Erythroblast (primary cell): ENCODE results near the gene ZNF121.
"Not testable (repeated sequence)": the region's sequence is repeated elsewhere in the genome, so short reads cannot be mapped to it uniquely, and the experiment has no call there.

Source experiments
- DNase-seq, 2 experiments: peaks; one replicate each; lab custom pipeline; 2025; lab: John Stamatoyannopoulos, UW
- GATA1 ChIP-seq: IDR thresholded peaks from 2 replicates; pipeline ENCODE4 v1.6.1; 2011; ENCODE audit warnings: low read depth, mild to moderate bottlenecking, control low read depth, low read length, moderate library complexity
- POLR2A ChIP-seq: IDR thresholded peaks from 2 replicates; pipeline ENCODE4 v1.6.1; 2011; ENCODE audit warnings: mild to moderate bottlenecking, low read length

ZNF121 gene

GRCh38 chr19:9565900-9566705, 18.2 kb downstream of the ZNF121 start:
- peak; percentile 35 to 59 for DNase-seq
- TF ChIP-seq GATA1 (no peak), POLR2A (no peak)

DNA sequence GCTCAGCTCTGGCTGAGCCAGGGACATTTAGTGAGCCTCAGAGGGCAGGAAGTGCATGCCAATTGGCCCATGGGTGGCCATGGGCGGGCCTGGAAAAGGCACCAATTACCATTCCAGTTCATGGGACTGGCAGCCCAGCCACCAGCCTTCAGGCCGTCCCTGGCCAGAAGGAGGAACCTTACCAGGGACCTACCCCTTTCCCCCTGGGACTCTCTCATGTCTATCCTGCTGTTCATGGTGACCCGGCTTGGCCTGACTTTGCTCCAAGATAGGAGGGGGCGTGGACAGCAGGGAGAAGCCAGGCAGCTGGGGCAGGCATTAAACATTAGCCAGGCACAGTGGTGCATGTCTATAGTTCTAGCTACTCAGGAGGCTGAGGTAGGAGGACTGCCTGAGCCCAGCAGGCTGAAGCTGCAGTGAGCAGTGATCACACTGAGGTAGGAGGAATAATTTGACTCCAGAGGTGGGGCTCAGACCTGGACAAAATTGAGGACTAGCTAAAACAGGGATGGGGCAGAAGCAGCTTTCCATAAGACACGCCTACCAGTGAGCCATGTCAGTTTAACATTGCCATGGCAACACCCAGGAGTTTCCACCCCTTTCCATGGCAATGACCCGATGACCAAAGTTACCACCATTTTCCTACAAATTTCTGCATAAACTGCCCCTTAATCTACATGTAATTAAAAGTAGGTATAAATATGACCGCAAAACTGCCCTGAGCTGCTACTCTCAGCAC, 31.6 kb downstream of the ZNF121 start:
- TF ChIP-seq POLR2A = no peak
- no peak for TF ChIP-seq GATA1
- DNase-seq = no peak

DNA sequence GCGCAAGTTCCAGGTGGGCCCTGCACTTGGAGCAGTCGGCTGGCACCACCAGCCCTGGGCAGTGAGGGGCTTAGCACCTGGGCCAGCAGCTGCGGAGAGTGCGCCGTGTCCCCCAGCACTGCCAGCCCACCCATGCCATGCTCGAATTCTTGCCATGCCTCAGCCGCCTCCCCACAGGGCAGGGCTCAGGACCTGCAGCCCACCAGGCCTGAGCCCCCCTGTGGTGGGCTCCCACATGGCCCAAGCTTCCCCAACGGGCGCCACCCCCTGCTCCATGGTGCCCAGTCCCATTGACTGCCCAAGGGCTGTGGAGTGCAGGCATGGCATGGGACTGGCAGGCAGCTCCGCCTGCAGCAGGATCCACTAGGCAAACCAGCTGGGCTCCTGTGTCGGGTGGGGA, 36.4 kb downstream of the ZNF121 start:
- no peak for TF ChIP-seq GATA1
- TF ChIP-seq POLR2A = no peak

DNA sequence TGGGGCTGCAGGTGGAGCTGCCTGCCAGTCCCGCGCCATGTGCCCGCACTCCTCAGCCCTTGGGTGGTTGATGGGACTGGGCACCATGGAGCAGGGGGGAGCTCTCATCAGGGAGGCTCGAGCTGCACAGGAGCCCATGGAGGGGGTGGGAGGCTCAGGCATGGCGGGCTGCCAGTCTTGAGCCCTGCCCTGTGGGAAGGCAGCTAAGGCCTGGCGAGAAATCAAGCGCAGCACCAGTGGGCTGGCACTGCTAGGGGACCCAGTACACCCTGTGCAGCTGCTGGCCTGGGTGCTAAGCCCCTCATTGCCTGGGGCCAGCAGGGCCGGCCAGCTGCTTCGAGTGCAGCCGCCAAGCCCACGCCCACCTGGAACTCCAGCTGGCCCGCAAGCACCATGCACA, 43.0 kb downstream of the ZNF121 start:
- not testable (repeated sequence) for DNase-seq

More for the DNA sequence above, 36.4 kb downstream of the ZNF121 start:
- no peak for DNase-seq

DNA sequence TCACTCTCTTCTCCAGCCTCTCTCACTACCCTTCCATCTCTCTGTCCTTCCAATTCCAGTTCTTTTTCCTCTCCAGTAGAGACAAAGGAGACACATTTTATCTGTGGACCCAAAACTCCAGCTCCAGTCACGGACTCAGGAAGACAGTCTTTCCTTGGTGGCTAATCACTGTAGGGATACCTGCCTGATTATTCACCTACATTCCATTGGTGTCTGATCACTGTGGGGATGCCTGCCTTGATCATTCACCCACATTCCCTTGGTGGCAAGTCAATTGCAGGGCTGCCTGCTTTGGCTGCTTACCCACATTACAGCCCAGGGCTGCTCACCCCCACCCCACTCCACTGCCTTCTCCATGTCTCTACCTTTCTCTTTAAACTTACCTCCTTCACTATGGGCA, 44.4 kb downstream of the ZNF121 start:
- not testable (repeated sequence) for DNase-seq

DNA sequence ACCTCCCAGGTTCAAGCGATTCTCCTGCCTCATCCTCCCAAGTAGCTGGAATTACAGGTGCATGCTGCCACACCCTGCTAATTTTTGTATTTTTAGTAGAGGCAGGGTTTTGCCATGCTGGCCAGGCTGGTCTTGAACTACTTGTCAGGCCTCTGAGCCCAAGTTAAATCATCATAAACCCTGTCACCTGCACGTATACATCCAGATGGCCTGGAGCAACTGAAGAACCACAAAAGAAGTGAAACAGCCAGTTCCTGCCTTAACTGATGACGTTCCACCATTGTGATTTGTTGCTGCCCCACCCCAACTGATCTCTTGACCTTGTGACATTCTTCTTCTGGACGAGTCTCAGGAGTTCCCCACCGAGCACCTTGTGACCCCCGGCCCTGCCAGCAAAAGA, 45.1 kb downstream of the ZNF121 start:
- peak in 1 of 2 experiments; percentile 12 for DNase-seq

- DNase-seq = peak; percentile 94
- TF ChIP-seq POLR2A (peak; percentile 75), GATA1 (no peak)
Measured at GRCh38 chr19:9538183-9539058, 45.9 kb downstream of the ZNF121 start, which contains the start of gene ZNF426. Gene ZNF426 (minus strand): TSS chr19:9538645. CDS start chr19:9536232, 2,413 bp downstream.

DNA sequence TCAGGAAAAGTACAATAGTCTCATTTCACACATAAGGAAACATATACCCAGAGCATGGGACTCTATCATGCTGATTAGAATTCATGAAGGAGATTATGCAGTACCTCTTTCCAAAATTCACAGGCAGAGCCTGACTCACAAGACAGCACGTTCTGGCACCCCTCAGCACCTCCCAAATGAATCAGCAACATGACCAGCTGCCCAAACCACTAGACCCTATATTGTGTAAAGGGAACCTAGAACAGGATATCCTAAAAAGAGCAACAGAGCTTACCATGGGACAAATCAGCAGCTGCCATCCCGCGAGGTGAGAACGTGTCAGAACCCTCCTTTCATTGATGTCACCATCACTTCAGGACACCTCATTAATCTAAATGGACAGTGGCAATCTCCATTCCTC, 48.4 kb downstream of the ZNF121 start:
- DNase-seq = no peak
- TF ChIP-seq POLR2A (no peak), GATA1 (no peak)

DNA sequence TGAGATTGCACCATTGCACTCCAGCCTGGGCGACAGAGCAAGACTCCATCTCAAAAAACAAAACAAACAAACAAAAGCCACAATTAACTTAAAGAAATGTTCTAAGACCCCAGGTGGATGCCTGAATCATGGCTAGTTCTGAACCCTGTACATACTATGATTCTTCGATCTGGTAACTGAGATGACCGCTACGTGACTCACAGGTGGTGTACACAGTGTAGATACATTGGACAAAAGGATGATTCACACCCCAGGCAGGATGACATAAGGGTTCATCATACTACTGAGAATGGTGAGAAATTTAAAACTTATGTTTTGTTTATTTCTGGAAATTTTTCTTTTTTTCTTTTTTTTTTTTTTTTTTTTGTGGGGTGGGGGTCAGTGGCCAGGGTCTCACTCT, 52.4 kb downstream of the ZNF121 start:
- TF ChIP-seq GATA1 = no peak
- no peak for TF ChIP-seq POLR2A
- no peak for DNase-seq

DNA sequence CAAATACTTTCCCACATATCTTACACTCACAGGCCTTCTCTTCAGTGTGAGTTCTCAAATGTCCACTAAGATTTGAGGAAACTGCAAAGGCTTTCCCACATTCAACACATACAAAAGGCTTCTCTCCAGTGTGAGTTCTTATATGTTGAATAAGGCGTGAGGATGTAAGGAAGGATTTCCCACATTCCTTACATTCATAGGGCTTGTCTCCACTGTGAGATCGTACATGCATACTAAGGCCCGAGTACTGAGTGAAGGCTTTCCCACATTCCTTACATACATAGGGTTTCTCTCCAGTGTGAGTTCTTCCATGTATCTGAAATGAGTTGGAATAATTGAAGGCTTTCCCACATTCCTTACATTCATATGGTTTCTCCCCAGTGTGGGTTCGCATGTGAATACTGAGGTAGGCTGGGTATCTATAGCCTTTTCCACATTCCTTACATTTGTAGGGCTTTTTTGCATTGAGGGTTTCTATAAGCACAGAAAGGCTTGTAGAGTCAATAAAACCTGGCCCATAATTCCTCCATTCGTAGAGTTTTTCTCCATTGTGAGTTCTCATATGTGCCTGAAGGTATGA, 55.5 kb downstream of the ZNF121 start:
- no peak for TF ChIP-seq POLR2A
- no peak for TF ChIP-seq GATA1
- peak; percentile 18 to 44 for DNase-seq

DNA sequence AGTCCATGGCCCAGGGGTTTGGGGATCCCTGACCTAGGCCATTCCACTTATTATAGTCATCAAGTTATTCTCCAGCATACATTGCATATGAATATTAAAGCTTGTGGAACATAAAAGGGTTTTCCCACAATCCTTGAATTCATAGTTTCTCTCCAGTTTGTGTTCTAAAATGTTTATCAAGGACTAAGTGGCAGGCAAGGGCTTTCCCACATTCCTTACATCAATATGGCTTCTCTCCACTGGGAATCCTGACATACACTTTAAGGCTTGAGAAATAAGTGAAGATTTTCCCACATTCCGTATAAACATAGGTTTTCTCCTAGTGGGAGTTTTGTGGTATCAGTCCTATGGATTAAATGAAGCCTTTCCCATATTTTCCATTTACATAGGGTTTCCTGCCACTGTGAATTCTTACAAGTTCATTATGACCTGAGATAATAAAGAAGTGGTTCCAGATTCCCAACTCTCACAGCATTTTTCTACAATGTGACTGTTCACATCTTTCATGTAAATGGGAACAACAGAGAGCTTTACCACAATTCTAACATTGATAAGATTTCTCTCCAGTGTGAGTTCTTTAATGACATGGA, 60.3 kb downstream of the ZNF121 start:
- TF ChIP-seq GATA1 (no peak), POLR2A (no peak)
- DNase-seq = no peak
